GM21717 (cell line): ENCODE measurements around the gene CLMP.

ENCODE experiments used
- ATAC-seq: cut with Tn5 transposase; IDR thresholded peaks from one replicate; pipeline ENCODE4 v1.9.1; 2021; ENCODE audit warnings: mild to moderate bottlenecking, moderate library complexity; ENCODE audit not compliant: unreplicated experiment

CLMP gene

DNA sequence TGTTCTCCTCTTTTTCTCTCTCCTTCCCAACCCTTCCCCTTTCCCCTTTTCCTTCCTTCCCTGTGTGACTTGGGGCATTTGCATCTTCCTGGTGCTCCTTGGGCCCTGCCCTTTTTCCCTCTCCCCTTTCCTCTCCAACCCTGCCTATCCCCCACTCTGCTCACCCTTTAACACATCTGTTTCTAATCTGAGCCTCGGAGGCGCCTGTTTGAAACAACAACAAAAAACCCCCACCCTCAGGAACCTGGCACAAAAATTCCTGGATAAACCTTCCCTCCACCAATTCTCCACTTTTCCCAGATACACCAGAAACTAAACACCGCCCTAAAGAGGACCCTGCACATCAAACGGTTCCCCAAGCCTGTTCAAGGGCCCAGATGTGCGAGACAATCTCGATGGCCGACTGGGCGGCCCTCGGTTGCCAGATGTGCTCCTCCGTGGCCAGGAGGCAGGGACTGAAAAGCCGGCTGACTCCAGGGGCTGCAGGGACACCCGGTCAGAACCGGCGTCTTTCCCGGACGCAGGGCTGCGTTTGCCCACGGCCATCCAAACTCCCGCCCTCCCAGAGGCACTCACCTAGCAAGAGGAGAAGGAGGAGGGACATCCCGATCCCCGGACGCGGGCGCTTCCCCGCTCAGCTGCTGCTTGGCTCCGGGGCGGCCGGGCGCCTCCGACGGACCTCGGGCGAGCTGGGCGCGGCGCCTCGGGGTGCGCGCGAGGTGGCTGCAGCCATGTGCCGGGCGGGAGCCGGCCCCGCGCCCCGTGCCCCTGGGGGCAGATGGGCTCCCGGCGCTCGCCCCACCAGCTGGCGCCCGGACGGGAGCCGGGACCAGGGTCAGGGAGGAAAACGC is 486 bp downstream of the CLMP start:
- ATAC-seq, result no peak

DNA sequence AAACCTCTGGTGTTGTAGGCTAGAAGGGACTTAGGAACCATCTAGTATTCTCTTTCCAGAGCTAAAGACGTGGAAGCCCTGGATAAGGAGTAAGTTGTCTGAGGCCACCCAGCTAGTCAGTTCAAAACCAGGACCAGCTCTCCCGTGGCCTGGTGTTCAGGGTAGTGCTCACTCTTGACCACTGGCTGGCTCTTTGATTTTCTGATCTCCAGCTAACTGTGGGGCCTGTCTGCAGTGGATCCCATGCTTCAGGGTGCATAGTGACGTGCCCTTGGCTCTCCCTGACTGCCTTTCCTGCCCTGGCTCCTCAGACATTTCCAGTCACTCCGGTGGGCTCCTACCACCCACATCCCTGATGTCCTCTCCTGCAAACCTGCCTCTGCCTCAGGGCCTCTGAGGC is 1.3 kb downstream of the CLMP start:
- no peak for ATAC-seq

- no peak for ATAC-seq
These were observed 3.1 kb downstream of the CLMP start for GRCh38 chr11:123191939-123192338.

DNA sequence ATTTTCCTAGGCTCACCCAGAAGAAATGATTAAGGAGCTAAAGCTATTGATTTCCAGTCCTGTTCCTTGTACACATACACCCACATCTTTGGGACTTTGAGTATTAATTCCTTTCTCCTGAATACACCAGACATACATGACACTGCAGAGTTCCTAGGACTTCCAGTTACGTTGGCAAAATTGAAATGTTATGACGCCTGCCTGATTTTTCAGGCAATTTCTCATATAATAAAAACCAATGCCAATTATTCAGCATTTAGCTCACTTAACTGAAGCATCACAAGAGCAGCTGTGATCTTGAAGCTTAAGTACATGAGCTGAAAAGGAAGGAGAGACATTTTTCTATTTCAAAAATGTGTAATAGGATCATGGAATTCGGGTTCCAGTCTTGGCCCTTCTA is 4.5 kb downstream of the CLMP start:
- ATAC-seq, result no peak

DNA sequence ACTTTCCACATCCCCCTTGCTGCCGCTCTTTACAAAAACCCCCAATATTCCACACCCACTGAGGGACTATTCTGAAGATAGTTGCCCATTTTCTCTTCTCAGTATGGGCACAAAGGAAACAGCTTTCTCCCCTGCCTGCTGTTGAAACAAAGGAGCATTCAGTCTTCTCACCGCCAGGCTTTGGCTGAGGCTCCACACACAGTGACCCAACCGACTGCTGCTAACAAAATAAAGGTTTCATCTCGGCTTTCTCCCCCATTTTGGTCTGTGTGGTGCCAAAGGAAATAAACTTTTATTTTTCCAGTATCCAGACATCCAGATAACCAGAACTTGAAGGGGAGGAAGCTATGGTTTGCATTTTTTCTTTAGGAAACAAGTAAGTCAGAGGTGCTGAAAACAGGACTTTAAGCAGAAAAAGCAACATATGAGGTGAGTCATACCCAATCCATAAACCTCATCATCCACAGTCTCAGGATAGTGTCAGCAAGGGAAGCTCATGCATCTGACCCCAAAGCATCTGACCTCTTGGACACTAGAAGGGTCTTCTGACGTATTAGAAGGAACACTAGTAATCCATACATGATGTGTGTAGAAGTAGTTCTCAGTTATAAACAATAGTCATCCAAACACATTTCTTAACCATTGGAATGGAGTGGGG is 6.4 kb downstream of the CLMP start:
- ATAC-seq, result no peak

DNA sequence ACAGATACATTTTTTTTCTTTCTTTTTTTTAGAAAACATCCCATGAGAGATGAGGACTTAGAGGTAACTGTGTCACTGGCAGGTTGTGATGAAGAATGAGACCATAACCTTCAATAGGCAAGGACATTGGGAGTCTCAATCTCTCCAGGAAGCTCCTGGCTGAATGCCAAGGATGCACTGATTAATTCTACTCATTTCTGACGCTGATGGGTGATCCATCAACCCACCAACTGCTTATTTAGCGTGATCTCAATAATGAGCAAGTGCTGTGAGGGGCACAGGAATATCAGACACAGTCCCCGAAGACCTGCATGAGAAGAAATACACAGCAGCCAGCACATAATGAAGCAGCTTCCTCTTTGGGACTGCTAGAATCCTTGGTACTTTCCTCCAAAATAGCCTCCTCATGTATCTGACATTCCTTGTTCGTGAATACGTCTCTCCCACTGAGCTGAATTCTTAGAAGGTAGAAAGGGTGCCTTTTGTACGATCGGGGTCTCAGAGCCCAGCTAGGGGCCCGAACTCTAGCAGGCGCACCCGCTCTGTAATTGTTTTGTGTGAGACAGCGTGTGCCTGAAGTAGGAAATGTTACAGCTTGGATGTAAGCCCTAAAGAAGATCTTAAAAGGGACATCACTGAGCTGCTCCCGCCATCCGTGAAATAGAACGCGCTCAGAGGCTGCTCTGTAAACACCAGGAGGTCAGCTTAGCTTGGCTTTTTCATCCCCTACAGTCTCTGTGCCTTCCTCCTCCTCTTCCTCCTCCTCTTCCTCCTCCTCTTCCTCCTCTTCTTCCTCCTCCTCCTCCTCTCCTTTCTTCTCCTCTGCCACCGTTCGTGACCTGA is 7.2 kb downstream of the CLMP start:
- ATAC-seq, result no peak

DNA sequence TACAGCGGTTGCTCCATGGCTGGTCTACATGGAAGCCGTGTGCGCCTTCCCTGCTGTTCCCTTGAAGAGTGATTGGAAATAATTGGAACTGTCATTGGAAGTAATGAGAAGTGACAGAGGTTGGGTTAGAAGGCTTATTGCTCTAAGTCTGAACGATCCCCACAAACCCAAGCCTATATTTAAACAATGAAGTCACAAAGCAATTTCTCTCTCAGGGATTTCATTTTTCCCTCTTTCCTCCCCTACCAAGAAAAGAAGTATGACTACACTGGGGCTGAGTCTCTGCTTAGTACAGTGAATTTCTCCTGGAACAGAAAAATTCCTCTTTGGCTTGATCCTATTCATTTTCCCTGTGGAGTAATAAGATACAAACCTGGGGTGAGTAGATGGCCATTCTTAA is 7.8 kb downstream of the CLMP start:
- ATAC-seq, result no peak

GRCh38 chr11:123186286-123186685 is 8.8 kb downstream of the CLMP start:
- no peak for ATAC-seq

- ATAC-seq, result no peak
These were observed 9.7 kb downstream of the CLMP start for GRCh38 chr11:123185326-123185725.

DNA sequence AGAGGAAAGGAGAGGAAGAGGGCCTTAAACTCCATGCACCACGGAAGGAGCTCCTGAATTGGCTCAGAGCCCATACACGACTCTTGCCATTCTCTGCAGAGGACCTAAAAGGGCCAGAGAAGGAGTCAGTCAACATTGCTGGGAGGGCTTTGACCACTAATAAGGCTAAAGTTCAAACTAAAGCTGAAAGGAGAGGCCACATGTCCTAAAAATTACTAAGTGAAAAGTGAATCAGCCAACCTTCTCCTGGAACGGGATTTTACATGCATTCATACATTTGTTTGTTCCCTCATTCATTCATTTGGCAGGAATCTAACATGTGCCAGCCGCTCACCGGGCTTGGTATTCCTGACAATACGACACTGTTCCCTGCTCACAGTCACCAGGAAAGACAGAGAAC is 10.5 kb downstream of the CLMP start:
- ATAC-seq, result no peak

- peak; percentile 74 for ATAC-seq
These were observed 11.5 kb downstream of the CLMP start for GRCh38 chr11:123183391-123184099.

DNA sequence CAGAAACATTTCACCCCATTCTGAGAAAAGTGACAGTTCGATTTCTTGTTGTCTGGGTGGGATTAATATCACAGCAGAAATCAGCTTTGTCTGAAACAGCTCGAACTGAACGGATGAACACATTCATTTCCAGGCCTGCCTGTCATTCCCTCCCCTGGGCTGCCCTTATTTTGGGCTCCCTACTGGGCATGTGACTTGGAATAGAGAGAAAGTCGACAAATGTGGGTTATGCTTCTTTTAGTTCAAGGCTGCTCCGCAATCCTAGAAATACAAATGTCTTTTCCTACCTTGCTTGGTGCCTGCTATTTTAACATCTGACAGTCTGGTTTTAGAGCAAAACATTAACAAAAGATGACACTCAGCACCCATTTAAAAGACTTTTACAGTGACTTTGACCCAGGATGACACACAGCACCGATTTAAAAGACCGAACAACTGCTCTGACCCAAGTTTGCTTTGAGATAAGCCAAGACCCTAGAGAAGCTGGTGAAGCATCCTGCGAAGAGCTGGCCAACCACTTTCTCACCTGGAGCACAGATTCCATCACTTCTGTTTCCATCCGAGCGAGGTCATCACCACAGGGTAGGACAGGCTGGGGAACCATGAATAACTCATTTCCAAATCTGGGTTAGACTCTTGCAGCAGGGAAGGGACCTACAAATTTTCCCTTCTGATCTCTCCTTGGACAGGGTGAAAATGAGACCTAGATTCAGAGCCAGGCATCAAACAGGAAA is 13.1 kb downstream of the CLMP start:
- ATAC-seq, result no peak

GRCh38 chr11:123181075-123181474 is 14.0 kb downstream of the CLMP start:
- no peak for ATAC-seq

GRCh38 chr11:123180574-123180973 is 14.5 kb downstream of the CLMP start:
- no peak for ATAC-seq

- no peak for ATAC-seq
These were observed 14.9 kb downstream of the CLMP start for GRCh38 chr11:123180166-123180565.

DNA sequence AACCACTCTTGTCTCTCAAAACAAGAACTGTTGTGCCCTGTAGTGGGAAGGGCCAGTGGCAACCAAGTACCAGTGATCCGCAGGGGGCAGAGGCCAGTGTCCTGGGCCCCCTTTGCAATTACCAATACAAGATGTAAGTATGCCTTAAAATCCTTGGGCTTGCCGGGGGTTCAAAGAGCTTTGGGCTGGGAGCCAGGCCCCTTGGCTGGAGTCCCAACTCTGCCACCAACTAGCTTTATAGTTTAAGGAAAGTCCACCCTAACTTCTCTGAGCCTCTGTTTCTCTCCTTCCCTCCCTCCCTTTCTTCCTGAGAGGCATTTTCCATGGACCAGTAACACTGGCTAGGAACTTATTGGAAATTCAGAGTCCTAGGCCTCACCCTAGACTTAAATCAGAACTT is 15.5 kb downstream of the CLMP start:
- no peak for ATAC-seq

- no peak for ATAC-seq
These were observed 16.9 kb downstream of the CLMP start for GRCh38 chr11:123178186-123178585.

GRCh38 chr11:123176785-123177184 is 18.3 kb downstream of the CLMP start:
- ATAC-seq, result no peak

DNA sequence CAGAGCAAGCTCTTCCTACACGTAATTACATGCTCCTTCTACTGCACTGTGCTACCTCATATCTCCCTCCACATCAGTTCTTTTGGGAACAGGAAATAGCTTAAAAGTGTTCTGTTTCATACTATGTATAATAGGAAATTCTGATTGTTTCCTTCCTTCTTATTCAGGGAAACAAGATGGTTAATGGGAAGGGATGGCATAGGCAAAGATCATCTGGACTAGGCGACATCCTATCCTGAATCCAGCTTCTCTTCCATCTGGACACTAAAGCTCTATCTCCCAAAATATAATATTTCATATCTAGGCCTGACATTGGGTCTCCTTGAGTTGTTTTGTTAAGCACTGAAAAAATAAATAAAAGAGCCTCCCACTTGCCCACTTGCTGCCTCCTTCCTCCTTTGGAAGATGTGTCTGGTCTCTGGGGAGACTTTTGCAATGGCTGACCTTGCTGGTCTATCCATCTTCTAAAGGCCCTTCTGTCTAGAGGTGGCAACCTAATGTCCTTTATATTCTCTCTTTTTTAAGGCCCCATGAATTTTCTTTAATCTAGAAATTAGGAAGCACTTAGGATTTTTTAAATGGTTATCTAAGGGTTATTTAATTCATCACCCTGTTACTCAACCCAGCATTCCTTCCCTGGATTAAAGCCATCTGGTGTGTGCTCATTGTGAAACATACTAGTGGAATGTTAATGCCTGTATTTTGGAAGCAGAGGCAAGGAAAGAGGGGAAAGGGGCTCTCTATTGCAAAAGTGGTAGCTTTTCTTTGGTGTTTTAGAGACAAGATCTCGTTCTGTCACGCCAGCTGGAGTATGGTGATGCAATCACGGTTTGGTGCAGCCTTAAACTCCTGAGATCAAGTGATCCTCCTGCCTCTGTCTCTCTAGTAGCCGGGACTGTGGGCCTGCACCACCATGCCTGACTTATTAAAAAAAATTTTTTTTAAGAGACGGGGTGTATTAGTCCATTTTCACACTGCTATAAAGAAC is 20.6 kb downstream of the CLMP start:
- ATAC-seq, result no peak
